Skin epidermis (tissue), 12 donors: ENCODE results near the gene SPA17.

Source experiments
- H3K27ac ChIP-seq, 21 experiments: fragments of 200-600 bp; sonication (generic) in 11 of 21; one replicate each; pipeline ENCODE4 v1.5.0; 2020; ENCODE audit warnings: mild to moderate bottlenecking in 3 of 21, inconsistent platforms in 2 of 21, moderate library complexity in 2 of 21
- H3K4me3 ChIP-seq, 7 experiments: fragments of 200-600 bp; sonication (generic) in 2 of 7; one replicate each; pipeline ENCODE4 v1.5.0; 2020; ENCODE audit warnings: inconsistent platforms in 2 of 7, mild to moderate bottlenecking in 2 of 7, moderate library complexity in 1 of 7

The SPA17 gene

GRCh38 chr11:124717786-124718651 is 44.3 kb downstream of the SPA17 start:
- H3K27ac ChIP-seq = no peak overlapping the region
- peak overlapping the region; percentile 1 to 25 (median 12) for H3K4me3 ChIP-seq

GRCh38 chr11:124718801-124719200 is 45.1 kb downstream of the SPA17 start:
- Histone ChIP-seq H3K4me3 (no peak overlapping the region), H3K27ac (no peak overlapping the region)

- no peak overlapping the region for H3K4me3 ChIP-seq
Measured at GRCh38 chr11:124719534-124719933, 45.8 kb downstream of the SPA17 start.

GRCh38 chr11:124722176-124722575 is 48.5 kb downstream of the SPA17 start:
- no peak overlapping the region for H3K4me3 ChIP-seq
- H3K27ac ChIP-seq = no peak overlapping the region

More at GRCh38 chr11:124719534-124719933, 45.8 kb downstream of the SPA17 start:
- no peak overlapping the region for H3K27ac ChIP-seq

- Histone ChIP-seq H3K27ac (no peak overlapping the region), H3K4me3 (no peak overlapping the region)
Measured at GRCh38 chr11:124724979-124725718, 51.4 kb downstream of the SPA17 start.

- H3K27ac ChIP-seq = no peak overlapping the region
- H3K4me3 ChIP-seq = no peak overlapping the region
Measured at GRCh38 chr11:124725719-124726105, 52.0 kb downstream of the SPA17 start.

- H3K27ac ChIP-seq = no peak overlapping the region
- H3K4me3 ChIP-seq = no peak overlapping the region
Measured at GRCh38 chr11:124727474-124727873, 53.8 kb downstream of the SPA17 start.

- H3K4me3 ChIP-seq = no peak overlapping the region
- no peak overlapping the region for H3K27ac ChIP-seq
Measured at GRCh38 chr11:124728134-124728533, 54.4 kb downstream of the SPA17 start.

- Histone ChIP-seq H3K4me3 (no peak overlapping the region), H3K27ac (no peak overlapping the region)
Measured at GRCh38 chr11:124729571-124729970, 55.9 kb downstream of the SPA17 start.

GRCh38 chr11:124732230-124732629 is 58.5 kb downstream of the SPA17 start:
- Histone ChIP-seq H3K4me3 (no peak overlapping the region), H3K27ac (no peak overlapping the region)

GRCh38 chr11:124736736-124737135 is 63.0 kb downstream of the SPA17 start:
- H3K4me3 ChIP-seq = no peak overlapping the region
- no peak overlapping the region for H3K27ac ChIP-seq

GRCh38 chr11:124737638-124738305 is 64.1 kb downstream of the SPA17 start:
- H3K27ac ChIP-seq = no peak overlapping the region

GRCh38 chr11:124738713-124739478 is 65.2 kb downstream of the SPA17 start:
- no peak overlapping the region for H3K27ac ChIP-seq
- H3K4me3 ChIP-seq = peak overlapping the region in 1 of 7 experiments; percentile 48

More at GRCh38 chr11:124737638-124738305, 64.1 kb downstream of the SPA17 start:
- H3K4me3 ChIP-seq = no peak overlapping the region

GRCh38 chr11:124739479-124740276 is 66.0 kb downstream of the SPA17 start, which contains the start of gene NRGN:
Gene NRGN (plus strand): TSS chr11:124739942. CDS start chr11:124740085, 143 bp downstream.
- H3K27ac ChIP-seq = peak within 1 kb of the TSS in 1 of 21 experiments; percentile 9
- H3K4me3 ChIP-seq = peak within 1 kb of the TSS; percentile 28 to 54 (median 49)

GRCh38 chr11:124740277-124740882 is 66.7 kb downstream of the SPA17 start:
- Histone ChIP-seq H3K27ac (no peak overlapping the region), H3K4me3 (peak overlapping the region; percentile 28 to 54 (median 49))

- no peak overlapping the region for H3K27ac ChIP-seq
- H3K4me3 ChIP-seq = no peak overlapping the region
Measured at GRCh38 chr11:124742555-124742954, 68.9 kb downstream of the SPA17 start.

- no peak overlapping the region for H3K27ac ChIP-seq
- no peak overlapping the region for H3K4me3 ChIP-seq
Measured at GRCh38 chr11:124743050-124743449, 69.3 kb downstream of the SPA17 start.

- Histone ChIP-seq H3K4me3 (peak overlapping the region in 4 of 7 experiments; percentile 38 to 47 (median 42)), H3K27ac (no peak overlapping the region)
Measured at GRCh38 chr11:124745270-124745834, 71.6 kb downstream of the SPA17 start.
